Activated T-helper 1 cell treated with Interleukin-2 at 50 U/mL for 16 hours (primary cell): ENCODE data around the gene ELF2.
"Not testable (repeated sequence)": the region's sequence is repeated elsewhere in the genome, so short reads cannot be mapped to it uniquely, and the experiment has no call there.

Source experiments
- DNase-seq: peaks from one replicate; pipeline ENCODE4 v3.0.0-alpha.2; 2020; ENCODE audit warnings: low read depth

Gene ELF2

DNA sequence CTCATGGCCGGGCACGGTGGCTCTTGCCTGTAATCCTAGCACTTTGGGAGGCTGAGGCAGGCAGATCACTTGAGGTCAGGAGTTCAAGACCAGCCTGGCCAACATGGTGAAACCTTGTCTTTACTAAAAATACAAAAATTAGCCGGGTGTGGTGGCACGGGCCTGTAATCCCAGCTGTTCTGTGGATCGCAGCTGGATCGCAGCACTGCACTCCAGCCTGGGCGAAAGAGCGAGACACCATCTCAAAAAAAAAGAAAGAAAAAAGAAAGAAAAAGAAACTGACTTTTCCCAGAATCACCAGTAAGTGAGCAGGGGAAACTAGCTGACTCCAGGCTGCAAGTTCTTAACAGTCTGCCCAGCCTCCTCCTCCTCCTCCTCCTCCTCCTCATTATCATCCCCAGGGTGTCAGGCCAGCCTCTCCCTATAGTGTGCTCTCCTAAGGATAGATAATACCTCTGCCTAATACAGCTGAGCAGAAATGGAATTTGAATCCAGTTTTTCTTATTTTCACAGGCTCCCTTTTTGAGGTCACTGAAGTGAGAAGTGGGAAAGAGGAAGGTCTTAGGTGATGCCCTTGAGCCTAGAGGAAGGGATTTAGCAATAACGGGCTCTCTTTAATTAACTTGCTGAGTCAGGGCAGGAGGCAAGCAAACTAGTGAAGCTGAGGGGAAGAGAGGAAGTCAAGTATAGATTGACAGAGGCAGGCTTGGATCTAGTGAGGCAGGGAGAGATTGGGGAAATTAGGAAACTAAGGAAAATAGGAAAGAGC is 11.8 kb upstream of the ELF2 start:
- DNase-seq, result no peak

- no peak for DNase-seq
Measured at GRCh38 chr4:139184129-139184528, 7.1 kb upstream of the ELF2 start.

- peak; percentile 88 for DNase-seq
Measured at GRCh38 chr4:139177869-139178619, 1.0 kb upstream of the ELF2 start.

DNA sequence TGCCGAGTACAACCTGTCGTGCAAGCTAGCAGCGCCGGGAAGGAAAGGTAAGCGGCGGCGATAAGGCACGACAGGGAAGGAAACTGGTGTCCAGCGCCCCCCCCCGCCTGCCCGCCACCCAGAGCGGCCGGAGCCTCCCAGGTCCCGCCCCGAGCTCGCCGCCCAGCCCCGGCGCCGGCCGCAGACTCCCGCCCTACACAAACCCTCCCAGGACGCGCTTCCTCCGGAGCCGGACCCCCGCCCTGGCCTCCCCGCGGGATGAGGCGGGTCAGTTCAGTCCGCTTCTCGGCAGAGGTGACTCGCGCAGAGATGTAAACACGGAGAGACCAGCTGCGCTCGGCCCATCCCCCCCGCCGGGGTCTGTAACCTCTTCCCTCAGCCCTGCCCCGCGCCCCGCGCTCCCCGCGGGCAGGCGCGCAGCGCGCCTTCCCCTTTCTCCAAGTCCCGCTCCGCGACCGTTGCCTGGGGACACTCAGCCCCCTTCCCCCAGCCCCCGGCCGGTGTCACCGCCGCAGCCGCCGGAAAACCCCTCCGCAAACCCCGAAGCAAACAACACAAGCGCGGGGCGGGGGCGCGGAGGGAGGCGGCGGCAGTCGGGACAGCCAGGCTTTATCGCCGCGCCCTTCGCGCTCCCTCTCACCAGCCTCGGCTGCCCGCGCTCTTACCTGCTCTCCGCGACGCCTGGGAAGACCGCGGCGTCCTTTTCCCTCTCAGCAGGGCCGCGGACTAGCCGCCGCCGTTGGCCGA is 543 bp downstream of the ELF2 start:
- DNase-seq, result peak; percentile 54

DNA sequence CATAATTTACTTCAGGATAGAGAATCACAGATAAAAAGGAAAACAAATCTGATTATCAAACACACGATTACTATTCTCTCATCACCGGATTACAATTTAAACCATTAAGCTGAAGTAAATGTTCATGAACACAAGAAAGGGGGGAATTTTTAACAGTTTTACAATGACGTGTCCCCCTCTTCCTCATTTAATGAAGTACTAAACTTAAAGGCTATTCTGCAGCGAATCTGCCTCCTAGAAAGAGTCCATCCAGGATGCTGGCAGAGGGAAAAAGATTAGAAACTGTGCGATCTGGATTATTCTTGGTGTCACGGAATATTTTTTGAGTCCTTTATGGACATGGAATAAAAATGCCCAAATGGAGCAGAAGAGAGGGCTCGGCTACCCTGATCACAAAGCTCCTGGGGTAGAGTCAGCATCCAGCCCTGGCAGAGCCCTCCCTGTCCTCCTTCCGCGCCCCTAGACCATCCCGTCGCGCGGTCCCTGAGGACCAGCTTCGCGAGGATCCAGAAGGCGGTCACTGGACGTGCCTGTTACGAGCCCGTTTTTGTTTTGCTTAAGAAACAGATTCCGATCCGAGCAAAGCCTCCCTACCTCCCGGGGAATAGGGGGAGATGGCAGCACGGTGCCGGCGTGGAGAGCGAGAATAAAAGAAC is 1.2 kb downstream of the ELF2 start:
- no peak for DNase-seq

DNA sequence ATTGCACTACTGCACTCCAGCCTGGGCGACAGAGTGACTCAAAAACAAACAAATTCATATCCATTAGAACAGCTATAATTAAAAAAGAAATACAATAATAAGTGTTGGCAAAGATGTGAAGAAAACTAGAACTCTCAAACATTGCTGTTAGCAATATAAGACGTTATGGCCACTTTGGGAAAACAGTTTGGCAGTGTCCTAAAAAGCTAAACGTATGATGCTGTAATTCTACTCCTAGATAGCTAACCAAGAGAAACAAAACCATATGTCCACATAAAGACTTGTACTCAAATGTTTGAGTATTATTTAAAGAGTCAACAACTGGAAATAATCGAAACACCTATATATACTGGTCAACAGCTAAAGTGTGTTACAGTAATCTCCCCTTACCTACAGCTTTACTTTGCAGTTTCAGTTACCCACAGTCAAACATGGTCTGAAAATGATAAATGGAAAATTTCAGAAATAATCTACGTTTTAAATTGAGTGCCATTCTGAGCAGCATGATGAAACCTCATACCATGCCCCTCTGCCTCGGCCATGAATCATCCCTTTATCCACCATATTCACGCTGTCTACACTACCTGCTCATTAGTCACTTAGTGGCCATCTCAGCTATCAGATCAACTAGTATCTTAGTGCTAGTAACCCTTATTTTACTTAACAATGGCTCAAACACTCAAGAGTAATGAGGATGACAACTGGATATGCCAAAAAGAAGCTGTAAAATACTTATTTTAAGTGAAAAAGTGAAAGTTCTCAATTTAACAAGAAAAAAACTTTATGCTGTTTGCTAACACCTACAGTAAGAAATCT is 4.9 kb downstream of the ELF2 start:
- no peak for DNase-seq

DNA sequence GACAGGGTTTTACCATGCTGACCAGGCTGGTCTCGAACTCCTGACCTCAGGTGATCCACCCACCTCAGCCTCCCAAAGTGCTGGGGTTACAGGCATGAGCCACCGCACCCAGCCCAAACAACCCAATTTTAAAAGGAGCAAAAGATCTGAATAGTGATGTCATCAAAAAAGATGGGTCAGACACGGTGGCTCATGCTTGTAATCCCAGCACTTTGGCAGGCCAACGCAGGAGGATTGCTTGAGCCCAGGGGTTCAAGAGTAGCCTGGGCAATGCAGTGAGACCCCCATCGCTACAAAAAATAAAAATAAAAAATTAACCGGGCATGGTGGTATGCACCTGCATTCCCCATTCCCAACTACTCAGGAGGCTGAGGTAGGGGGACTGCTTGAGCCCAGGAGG is 6.1 kb downstream of the ELF2 start:
- DNase-seq, result no peak

- DNase-seq, result no peak
Measured at GRCh38 chr4:139167774-139168444, 9.1 kb downstream of the ELF2 start.

DNA sequence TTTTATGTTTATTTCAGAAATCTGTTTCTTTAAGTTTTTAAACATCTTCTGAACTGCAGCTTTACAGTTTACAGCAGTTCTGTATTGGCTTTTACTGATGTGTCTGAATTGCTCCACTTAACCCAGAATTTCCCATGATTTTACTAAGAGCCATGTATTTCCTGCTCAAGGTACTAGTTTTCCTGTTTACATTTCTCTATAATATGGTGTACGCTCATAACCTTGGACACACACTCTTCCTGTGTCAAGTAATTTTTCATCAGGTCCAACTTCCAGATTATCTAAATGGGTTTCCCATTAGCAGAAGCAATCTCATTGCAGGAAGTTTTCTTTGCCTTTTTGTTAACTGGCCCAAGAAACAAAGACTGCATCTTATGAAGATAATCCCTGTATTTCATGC is 12.3 kb downstream of the ELF2 start:
- no peak for DNase-seq

GRCh38 chr4:139163806-139164206 is 13.2 kb downstream of the ELF2 start:
- no peak for DNase-seq

DNA sequence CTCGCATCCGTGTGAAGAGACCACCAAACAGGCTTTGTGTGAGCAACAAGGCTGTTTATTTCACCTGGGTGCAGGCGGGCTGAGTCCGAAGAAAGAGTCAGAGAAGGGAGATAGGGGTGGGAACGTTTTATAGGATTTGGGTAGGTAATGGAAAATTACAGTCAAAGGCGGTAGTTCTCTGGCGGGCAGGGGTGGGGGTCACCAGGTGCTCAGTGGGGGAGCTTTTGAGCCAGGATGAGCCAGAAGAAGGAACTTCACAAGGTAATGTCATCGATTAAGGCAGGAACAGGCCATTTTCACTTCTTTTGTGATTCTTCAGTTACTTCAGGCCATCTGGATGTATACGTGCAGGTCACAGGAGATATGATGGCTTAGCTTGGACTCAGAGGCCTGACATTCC is 19.0 kb downstream of the ELF2 start:
- not testable (repeated sequence) for DNase-seq

DNA sequence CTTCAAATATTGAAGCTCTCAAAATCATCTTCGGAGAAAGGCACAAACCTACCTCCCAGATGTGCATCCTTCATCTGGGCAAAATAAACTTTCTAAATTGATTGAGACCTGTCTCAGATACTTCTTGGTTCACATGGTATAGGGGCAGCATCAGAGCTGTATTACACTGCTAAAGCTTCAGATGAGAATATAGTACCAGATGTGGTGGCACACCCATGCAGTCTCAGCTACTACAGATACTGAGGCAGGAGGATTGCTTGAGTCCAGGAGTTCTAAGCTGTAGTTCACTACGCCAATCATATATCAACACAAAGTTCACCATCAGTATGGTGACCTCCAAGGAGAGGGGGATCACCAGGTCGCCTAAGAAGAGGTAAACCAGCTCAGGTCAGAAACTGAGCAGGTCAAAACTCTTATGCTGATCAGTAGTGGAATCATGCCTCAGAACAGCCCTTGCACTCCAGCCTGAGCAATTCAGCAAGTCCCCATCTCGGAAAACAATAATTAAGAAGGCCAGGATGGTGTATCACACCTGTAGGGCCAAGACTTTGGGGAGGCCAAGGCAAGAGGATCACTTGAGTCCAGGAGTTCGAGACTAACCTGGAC is 22.0 kb downstream of the ELF2 start:
- DNase-seq, result no peak

DNA sequence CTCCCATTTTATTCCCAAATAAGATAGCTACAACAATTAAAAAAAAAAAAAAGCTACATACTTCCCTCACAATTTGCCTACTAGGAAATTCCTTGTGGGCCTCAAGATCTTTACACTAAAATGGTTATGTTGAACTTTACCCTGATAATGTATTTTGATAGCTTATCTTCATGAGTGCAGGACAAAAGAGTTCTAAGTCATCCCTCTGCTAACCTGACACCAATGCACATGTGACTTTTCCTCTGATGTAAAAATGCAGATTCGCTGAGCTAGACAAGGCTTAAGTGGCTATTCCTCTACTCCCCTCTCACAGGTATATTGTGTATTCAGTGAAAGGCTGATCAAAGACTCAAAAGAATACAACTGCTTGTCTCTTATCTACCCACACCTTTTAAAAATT is 22.5 kb downstream of the ELF2 start:
- no peak for DNase-seq

- DNase-seq, result no peak
Measured at GRCh38 chr4:139154134-139154421, 22.9 kb downstream of the ELF2 start.

- DNase-seq, result no peak
Measured at GRCh38 chr4:139153411-139154133, 23.4 kb downstream of the ELF2 start.

DNA sequence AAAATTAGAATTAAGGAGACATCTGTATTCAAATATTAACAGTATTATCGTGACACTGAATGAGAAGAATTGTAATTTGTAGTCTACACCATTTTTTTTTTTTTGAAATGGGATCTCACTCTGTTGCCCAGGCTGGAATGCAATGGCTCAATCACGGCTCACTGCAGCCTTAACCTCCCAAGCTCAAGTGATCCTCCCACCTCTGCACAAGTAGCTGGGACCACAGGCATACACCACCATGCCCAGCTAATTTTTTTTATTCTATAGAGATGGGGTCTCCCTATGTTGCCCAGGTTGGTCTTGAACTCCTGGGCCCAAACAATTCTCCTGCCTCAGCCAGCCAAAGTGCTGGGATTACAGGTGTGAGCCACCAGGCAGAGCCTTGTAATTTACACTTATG is 24.8 kb downstream of the ELF2 start:
- DNase-seq, result no peak

- no peak for DNase-seq
Measured at GRCh38 chr4:139146926-139147629, 29.9 kb downstream of the ELF2 start.

DNA sequence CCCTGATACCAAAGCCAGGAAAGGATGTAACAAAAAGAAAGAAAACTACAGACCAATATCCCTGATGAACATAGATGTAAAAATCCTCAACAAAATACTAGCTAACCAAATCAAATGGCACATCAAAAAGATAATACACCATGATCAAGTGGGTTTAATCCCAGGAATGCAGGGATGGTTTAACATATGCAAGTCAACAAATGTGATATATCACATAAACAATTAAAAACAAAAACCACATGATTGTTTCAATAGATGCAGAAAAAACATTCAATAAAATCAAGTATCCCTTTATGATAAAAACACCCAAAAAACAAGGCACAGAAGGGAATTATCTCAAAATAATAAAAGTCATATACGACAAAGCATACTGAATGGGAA is 31.5 kb downstream of the ELF2 start:
- no peak for DNase-seq

DNA sequence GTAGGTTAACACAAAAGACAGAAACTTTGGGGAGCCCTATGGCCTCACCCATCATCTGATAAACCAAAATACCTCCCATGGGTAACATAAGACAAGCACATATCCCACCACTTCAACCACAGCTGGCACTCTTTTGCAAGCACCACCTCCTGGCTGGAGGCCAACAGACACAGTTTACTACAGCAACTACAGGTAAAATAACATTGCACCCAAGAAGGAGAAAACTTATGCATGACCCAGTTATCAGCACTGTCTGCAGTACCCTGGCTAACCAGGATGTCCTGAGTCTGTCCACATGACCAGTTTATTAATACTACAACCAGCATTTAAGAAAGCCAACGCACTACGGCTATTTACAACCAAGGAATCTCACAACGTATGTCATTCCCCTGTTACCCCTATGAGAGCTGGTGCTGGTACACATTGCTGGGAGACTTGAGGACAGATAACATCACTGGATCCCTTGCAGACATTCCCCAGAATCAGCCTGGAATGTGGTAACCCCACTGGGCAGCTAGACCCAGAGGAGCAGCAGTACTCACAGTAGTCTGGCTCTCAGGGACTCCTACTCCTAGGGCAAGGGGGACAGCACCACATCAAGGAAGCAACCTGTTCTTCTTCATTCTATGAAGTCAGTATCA is 32.0 kb downstream of the ELF2 start:
- DNase-seq, result no peak
